GM15510 (cell line): Measurements from ENCODE around the gene VIPR2.

Source experiments
- POLR2A ChIP-seq: IDR thresholded peaks from 3 replicates; pipeline ENCODE4 v1.6.1; 2011; ENCODE audit warnings: borderline replicate concordance; ENCODE audit not compliant: insufficient read length; ENCODE audit errors: extremely low read depth

Gene VIPR2

DNA sequence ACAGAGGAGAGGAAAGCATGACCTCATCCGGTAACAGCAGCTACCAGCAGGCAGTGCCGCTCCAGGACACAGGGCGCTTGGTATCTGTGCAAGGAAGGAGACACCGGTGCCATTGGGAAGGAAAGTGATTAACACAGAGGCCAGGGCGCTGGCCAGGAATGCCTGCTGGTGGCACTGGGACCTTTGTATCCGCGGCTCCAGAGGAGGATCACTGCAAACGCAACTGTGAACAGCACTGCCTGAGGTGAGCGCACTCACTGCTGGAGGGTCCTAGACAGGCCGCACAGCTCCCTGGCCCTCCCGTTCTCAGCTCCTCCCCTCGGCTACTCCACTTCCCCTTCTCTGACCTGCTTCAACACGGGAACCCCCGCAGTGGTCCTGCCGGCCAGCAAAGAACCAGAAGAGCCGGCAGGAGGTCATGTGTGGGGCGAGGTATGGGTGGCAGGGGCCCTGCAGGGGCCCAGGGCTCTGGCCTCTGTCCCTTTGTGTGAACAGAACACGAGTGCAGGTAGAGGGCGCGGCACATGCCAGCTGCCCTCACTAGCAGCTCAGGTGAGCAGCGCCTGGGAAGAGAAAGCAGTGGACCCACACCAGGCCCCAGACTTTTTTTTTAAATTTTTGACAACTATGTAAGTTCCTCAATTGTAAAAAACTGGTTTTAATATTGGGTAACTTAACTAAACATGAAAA lies 107.6 kb downstream of the VIPR2 start:
- no peak for TF ChIP-seq POLR2A

- TF ChIP-seq POLR2A = no peak
Measured at GRCh38 chr7:159035571-159036073, 109.0 kb downstream of the VIPR2 start.

- TF ChIP-seq POLR2A = no peak
Measured at GRCh38 chr7:159034988-159035387, 109.7 kb downstream of the VIPR2 start.

- TF ChIP-seq POLR2A = no peak
Measured at GRCh38 chr7:159034394-159034793, 110.3 kb downstream of the VIPR2 start.

- no peak for TF ChIP-seq POLR2A
Measured at GRCh38 chr7:159033956-159034355, 110.7 kb downstream of the VIPR2 start.

DNA sequence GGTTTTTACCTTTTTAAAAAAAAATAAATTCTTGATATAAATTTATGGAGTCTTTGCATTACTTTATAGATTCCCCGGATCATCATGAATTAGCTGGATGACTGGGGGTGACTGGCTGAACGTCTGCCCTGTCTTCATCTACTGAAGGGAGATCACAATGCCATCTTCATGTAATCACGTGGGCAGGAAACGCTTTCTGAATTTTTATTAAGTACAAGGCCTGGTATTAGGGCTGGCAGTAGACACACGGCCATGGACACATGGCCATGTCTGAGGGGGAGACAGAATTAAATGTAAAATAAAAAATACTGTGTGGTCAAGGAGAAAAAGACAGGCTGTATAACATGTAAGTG lies 111.2 kb downstream of the VIPR2 start:
- TF ChIP-seq POLR2A = no peak

GRCh38 chr7:159032753-159033472 lies 111.8 kb downstream of the VIPR2 start:
- no peak for TF ChIP-seq POLR2A

DNA sequence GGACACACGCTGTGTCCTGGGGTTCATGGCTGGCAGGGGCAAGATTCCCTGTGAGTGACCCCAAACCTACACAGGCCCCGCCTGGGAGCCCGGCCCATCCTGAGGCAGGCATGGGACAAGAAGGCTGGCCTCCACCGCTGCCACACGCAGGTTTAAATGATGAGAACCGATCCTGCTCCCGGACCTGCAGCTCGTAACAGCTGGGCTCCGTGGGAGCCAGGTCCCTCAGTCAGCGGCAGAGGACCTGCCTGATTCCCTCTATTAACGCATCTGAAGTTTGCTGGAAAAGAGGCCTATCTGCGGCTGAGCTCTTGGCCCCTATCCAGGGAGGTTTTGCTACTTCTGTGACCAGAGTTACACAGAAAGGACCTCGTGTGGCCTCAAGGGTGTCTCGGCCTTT lies 112.3 kb downstream of the VIPR2 start:
- no peak for TF ChIP-seq POLR2A

GRCh38 chr7:159031750-159032149 lies 112.9 kb downstream of the VIPR2 start:
- no peak for TF ChIP-seq POLR2A

DNA sequence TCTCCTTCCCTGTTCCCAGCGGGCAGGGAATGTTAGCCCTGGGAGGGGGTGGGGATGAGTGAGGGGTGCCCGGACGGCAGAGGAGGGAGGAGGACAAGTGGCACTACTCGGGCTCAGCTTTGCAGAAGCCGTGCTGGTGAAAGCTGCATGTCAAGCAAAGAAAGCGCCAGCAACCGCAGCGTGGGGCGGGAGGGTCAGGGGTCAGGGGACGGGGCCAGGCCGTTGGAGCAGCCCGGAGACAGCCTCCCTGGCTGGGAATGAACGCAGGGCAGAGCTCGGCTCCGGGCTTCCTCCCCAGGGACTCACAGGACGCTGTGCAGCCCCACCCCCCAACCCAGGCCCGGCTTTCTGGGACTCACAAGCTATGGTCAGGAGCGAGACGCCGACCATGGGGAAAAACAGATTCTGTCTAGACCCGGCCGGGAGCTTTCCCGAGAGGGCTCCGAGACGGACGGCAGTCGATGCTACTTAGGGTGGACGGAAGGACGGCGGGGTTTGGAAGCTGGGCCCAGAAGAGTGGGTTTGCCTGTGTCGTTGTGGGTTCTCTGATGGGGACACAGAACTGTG lies 113.4 kb downstream of the VIPR2 start:
- TF ChIP-seq POLR2A = no peak

DNA sequence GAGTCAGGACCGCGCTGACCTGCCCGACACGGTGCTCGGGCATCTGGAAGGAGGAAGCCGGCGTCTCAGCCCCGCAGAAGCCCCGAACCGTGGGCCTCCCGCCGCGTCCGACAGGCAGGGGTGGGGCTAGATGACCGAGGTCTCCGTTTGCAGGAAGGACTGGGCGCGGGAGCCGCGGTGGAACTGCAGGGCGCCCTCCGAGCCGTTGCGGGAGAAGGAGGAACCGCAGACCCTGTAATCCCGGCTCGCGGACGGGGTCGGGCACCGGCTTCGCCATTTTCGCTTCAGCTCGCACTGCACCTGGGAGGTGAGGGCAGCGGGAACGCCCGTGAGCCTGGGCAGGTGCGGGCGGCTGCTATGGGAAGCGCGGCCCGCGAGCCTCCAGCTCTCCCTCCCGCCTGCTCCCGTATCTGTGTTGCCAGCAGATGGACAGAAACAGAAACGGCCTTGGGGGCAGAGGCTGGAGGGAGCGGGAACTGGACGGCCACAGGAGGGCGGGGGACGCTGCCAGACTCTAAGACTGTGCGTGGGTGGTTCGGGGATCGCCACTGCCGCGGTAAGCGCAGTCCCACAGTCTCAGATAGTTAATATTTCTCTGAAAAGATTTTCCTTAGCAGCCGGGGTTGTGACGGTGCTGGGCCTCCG lies 114.1 kb downstream of the VIPR2 start:
- TF ChIP-seq POLR2A = no peak

GRCh38 chr7:159028508-159029401 lies 115.9 kb downstream of the VIPR2 start:
- no peak for TF ChIP-seq POLR2A

DNA sequence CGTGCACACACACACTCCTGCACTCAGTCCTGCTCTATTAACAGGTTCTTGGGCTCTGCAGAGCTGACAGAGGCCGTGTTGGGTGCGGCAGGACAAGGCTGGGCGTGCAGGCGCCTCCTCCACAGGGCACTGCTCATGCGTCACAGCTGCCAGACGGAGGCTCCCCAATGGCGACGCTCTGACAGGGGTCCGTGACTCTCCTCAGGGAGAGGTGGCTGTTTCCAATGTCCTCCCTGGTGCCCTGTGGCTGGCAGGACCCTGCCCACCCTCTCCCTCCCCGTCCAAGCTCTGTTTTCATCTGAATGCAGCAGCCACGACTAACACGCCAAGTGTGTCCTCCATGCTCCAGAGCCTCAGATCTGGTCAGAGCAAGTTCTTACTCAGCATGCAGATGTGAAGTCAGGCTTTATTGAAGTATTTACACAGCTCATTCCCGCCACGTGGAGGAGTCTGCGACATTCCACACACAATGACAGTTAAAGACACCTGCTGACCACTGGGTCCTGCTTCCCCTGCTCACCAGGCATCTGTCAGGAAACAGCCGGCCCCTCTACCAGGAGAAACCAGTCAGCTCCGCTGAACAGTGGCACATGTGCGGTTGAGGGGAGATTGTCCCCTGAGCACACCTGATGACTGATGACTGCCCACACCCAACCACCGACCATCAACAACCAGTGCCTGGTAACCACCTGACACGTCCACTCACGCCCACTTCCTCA lies 116.7 kb downstream of the VIPR2 start:
- TF ChIP-seq POLR2A = no peak
